Measurements from ENCODE around the gene STAT3.

Gene STAT3

DNA sequence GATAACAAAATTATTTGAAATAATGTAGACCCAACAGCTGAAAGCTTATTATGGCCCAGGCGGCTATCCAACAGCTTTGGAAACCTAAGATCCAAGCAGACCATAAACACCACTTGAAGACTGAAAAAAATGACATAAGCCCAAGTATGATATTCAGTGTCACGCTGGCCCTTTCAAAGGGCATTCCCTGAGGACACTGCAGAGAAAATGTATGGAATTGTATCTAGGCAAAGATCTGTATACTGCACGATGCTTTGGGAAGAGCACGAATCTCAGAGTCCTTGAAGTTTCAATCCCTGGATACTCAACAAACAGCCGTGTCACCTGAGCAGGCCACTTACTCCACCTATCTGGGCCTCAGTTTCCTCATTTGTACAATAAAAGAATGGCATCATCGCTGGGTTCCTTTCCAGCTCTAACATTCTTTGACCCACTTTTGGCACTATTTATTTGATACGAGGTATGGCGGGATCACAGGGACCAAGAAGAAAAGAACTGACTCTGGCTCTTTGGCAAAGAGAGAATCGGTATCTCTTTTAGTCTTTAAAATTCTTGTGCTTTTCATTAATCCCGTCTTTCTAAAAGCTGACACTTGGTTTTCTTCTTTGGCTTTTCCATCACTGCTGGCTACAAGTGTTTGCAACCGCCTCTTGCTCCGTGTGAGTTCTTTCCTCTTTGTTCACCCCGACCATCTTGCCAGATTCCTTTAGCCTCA lies 113.3 kb downstream of the STAT3 start:
- peak overlapping the region; percentile 94 for H3K4me3 ChIP-seq (ENCODE audit: low read depth, low read length)
- TF ChIP-seq, protein P1, sequence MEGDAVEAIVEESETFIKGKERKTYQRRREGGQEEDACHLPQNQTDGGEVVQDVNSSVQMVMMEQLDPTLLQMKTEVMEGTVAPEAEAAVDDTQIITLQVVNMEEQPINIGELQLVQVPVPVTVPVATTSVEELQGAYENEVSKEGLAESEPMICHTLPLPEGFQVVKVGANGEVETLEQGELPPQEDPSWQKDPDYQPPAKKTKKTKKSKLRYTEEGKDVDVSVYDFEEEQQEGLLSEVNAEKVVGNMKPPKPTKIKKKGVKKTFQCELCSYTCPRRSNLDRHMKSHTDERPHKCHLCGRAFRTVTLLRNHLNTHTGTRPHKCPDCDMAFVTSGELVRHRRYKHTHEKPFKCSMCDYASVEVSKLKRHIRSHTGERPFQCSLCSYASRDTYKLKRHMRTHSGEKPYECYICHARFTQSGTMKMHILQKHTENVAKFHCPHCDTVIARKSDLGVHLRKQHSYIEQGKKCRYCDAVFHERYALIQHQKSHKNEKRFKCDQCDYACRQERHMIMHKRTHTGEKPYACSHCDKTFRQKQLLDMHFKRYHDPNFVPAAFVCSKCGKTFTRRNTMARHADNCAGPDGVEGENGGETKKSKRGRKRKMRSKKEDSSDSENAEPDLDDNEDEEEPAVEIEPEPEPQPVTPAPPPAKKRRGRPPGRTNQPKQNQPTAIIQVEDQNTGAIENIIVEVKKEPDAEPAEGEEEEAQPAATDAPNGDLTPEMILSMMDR (IDR thresholded peaks at IDR 0.05; ENCODE audit: insufficient read depth, low read depth, low read length, missing control alignments): no peak
- DNase-seq (ENCODE audit: low read depth): no peak

DNA sequence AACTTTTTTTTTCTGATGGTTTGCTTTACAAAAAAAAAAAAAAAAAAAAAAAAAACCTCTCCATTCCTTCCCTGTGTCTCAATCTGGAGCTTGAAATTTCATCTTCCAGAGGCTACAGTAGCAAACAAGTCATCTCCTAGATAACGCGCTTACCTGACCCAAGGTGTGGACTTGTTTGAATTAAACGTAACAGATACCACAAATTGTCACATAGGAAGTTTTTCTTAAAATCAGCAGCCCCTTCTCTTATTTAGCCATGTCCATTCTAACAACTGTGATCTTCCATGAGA lies 114.0 kb downstream of the STAT3 start:
- TF ChIP-seq, protein P1 (IDR thresholded peaks at IDR 0.05; ENCODE audit: insufficient read depth, low read depth, low read length, missing control alignments): no peak
- H3K4me3 ChIP-seq (ENCODE audit: low read depth, low read length): peak overlapping the region; percentile 94
- DNase-seq (ENCODE audit: low read depth): no peak

DNA sequence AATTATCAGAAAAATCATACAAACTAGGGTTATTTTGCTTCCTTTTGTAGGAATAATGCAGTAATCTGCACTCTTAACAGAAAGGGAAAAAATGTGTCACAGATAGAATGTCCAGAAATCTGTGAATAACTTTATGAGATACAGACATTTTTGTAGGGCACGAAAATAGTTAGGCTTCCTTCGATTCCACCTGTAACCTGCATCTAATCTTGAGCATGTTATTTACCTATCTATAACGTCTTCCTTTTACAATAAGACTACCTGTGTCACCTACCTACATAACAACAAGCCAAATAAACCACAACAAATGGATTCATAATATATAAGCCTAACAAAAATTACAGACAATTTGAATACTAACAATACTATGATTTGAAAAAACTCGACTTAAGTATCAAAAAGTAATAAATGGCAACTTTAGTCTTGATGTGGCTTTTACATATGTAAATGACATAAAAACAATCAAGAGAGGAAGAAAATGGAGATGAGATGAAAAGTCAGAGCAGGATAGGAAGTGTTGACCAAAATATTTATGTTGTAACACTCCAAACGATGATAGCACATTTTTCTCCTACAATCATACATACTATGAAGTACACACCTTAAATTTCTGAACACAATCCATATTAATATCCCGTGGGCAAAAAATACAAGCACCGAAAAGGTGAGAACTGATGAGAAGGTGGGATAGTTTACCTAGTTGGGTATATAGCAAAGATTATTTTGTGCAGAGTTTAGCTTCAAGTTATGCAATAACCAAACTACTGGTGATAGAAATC lies 114.6 kb downstream of the STAT3 start:
- TF ChIP-seq, protein P1 (IDR thresholded peaks at IDR 0.05; ENCODE audit: insufficient read depth, low read depth, low read length, missing control alignments): no peak
- DNase-seq (ENCODE audit: low read depth): no peak
- peak overlapping the region; percentile 28 for H3K4me3 ChIP-seq (ENCODE audit: low read depth, low read length)

DNA sequence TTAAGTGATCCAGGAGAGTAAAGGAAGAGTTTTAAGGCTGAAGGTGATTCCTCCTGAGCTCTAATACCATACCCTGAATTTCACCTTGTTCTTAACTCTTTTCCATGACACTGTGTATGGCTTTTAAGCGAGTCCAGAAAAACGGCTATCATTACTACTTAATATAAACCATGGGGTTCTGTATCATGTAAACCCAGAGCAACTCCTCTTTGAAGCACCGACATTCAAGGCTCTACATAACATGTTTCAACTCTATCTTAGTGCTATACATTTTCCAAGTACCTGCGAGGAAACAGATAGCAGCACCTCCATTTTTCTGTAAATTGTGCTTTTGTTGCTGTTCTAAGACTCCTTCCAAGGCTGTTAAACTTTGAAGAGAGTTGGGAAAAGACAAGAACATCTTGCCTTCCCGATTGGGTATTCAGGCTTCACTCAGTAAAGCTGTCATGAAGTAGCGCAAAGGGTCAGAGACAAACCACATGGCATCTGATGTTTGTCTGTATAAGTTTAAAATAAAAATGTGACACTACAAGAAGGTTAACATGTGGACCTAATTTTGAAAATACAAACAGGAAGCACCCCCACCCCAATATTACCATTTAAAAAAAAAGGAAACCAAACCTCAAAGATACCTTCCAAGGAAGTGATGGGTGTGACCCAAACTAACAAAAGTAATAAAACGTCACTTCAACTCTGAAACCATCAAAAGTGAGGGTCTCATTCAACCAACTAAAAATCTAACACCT lies 115.9 kb downstream of the STAT3 start:
- H3K4me3 ChIP-seq (ENCODE audit: low read depth, low read length): no peak overlapping the region
- no peak for DNase-seq (ENCODE audit: low read depth)
- TF ChIP-seq, protein P1 (IDR thresholded peaks at IDR 0.05; ENCODE audit: insufficient read depth, low read depth, low read length, missing control alignments): no peak

DNA sequence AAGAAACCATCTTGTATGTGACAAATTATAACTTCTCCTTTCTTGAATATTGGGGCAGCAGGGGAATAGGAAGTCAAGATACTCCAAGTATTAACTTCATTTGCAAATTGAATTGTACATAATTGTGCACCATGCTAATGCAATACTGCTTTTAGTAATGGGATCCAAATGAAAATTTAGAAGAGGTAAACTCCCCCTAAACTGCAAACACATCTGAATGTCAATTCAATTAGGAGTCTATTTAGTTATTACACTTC lies 116.5 kb downstream of the STAT3 start:
- no peak for DNase-seq (ENCODE audit: low read depth)
- TF ChIP-seq, protein P1 (IDR thresholded peaks at IDR 0.05; ENCODE audit: insufficient read depth, low read depth, low read length, missing control alignments): no peak
- H3K4me3 ChIP-seq (ENCODE audit: low read depth, low read length): no peak overlapping the region

DNA sequence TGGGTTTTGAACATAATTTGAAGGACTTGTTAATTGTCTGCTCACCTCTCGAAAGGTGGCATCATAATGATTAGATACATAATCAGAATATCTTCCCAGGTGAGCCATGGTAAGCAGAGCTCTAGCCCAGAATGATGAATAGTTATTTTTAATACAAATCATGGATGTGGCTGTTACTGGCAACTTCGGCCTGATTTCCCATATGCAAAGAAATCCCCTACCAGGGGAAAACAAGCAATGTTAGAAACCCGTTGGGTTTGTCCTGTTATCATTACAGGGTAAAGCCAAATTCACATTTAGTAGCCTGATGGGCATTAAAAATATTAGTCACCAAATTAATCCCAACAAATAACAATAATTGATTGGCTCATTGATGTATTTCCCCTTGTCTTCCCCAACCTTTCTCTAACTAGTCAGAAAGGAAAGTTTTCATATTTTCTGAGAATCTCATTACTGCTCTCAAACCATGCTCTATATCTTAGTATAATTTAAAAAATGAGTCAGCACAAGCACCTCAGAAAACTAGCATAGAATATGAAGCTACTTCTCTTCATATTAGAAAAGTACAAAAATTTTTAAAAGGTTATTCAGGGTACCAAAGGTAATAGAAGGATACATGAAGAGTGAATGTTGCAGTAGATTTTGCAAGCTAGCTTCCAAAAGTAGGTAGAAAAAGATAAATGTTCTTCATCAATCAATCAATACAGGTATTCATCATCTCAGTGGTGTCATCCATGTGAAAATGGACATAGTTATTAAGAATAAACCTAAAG lies 117.0 kb downstream of the STAT3 start:
- DNase-seq (ENCODE audit: low read depth): no peak
- TF ChIP-seq, protein P1 (IDR thresholded peaks at IDR 0.05; ENCODE audit: insufficient read depth, low read depth, low read length, missing control alignments): no peak
- H3K4me3 ChIP-seq (ENCODE audit: low read depth, low read length): no peak overlapping the region
